ENCODE data around the gene CDO1. TPM values are rescaled to one million over a fixed set of nuclear protein-coding genes. Genes with fewer than 3 reads are reported as not detected.
A peak's percentile ranks its signal among the peaks of the same experiment; 100 is the strongest.

The CDO1 gene
- total RNA-seq, 2 donors from 2014 or later: 0.42 to 0.50 TPM

DNA sequence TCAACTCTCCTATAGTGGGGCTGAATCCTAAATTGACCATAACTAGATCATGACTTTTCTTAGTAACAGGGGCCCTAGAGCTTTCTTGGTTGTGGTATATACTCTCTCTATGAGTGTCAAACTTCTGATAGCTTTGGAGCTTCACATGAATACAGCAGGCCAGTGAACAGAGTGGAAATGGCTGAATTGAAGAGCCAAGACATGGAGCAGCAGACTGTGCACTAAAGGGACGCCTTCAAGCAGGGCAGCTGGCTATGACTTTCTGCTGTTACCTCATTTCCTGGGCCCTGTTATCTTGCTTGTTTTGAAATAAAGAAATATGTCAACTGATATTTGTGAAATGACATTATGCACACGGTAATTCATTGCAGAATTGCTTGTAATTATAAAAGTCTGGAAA lies 16.4 kb downstream of the CDO1 start:
- no peak for DNase-seq
- H3K27ac Mint-ChIP-seq: no peak overlapping the region
- H3K36me3 Mint-ChIP-seq (ENCODE audit: insufficient read depth in 2 of 2): no peaks in the 10 kb centered on the region
- no peaks in the 10 kb centered on the region for H3K4me1 Mint-ChIP-seq (ENCODE audit: low read depth)
- H3K9me3 Mint-ChIP-seq: no peaks in the 10 kb centered on the region
- peaks cover 31% of the 10 kb centered on the region for H3K27me3 Mint-ChIP-seq (ENCODE audit: low read depth)
- no peak for ATAC-seq (replicated peaks in 1 of 2)
- H3K4me3 Mint-ChIP-seq: no peak overlapping the region

DNA sequence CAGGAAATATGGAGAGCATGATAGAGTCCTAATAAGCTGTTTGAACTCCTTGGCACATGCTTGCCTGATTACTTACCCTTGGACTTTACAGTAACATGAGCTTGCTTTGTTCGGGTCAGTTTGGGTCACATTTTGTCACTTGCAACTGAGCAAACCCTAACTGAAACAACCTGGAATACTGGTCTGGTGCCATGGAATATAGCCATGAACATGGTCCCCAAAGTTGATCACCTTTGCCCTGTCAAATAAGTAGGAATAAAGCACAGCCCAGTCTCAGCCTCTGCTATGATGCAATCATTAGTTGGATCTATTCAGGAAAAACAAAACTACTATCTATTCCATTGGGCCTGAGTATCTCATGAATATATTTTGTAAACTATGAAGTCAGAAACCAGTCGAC lies 18.2 kb downstream of the CDO1 start:
- no peak overlapping the region for H3K27ac Mint-ChIP-seq
- H3K36me3 Mint-ChIP-seq (ENCODE audit: insufficient read depth in 2 of 2): no peaks in the 10 kb centered on the region
- H3K27me3 Mint-ChIP-seq (ENCODE audit: low read depth): peaks cover 40% of the 10 kb centered on the region
- no peaks in the 10 kb centered on the region for H3K4me1 Mint-ChIP-seq (ENCODE audit: low read depth)
- H3K9me3 Mint-ChIP-seq: no peaks in the 10 kb centered on the region
- ATAC-seq (replicated peaks in 1 of 2): no peak
- no peak for DNase-seq
- no peak overlapping the region for H3K4me3 Mint-ChIP-seq

DNA sequence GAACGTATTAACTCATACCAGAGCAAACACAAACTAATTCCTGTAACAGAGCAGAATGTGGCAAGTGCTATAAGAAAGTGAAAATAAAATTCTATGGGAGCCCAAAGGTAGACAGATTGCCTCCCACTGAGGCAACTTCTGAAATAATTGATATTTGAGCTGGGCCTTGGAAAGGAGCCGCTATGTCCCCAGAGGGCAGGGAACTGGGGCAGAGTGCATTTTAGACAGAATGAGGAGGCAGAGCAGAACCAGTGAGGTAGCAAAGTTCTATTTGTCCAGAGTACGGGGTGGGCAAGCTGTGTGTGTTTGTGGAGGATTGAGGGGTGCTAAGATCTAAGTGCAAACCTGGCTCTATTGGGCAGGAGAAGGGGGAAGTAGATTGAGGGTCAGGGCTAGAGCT lies 19.8 kb downstream of the CDO1 start:
- Mint-ChIP-seq H3K27me3 (ENCODE audit: low read depth) (peaks cover 43% of the 10 kb centered on the region), H3K36me3 (ENCODE audit: insufficient read depth in 2 of 2) (no peaks in the 10 kb centered on the region), H3K9me3 (no peaks in the 10 kb centered on the region), H3K4me3 (no peak overlapping the region), H3K4me1 (ENCODE audit: low read depth) (no peaks in the 10 kb centered on the region), H3K27ac (no peak overlapping the region)
- no peak for ATAC-seq (replicated peaks in 1 of 2)
- no peak for DNase-seq

DNA sequence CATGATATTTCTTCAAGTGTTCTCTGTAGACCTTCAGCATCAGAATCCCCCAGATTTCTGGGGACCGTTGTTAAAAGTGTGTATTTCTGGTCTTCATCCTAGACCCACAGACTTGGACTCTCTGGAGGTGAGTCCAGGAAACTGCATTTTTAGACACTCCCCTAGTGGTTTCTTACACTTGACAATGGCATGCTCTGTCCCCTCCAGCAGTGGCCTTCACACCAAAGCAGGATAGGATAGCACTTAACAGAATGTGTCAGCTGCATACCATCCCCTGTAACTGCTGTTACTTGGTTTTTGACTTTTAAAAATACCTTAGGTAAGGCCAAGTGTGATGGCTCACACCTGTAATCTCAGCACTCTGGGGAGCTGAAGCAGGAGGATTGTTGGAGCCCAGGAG lies 20.8 kb downstream of the CDO1 start:
- Mint-ChIP-seq H3K27ac (no peak overlapping the region), H3K4me1 (ENCODE audit: low read depth) (no peaks in the 10 kb centered on the region), H3K9me3 (no peaks in the 10 kb centered on the region), H3K36me3 (ENCODE audit: insufficient read depth in 2 of 2) (no peaks in the 10 kb centered on the region), H3K4me3 (no peak overlapping the region), H3K27me3 (ENCODE audit: low read depth) (peaks cover 45% of the 10 kb centered on the region)
- DNase-seq (no peak), ATAC-seq (replicated peaks in 1 of 2) (no peak)

DNA sequence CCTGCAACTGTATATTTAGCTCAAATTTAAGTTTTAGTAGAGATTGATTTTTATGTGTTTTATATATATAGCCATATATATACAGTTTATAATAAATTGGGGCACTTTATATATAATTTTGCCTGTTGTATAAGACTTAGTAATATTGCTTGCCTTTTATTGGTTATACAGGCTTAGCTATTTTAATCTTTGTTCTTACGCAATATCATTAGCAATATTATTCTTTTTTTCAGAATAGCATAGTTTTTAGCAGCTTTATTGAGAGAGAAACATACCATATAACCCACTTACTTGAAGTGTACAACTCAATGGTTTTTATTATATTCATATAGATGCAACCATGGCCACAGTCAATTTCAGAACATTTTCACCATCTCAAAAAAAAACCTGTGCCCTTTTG lies 28.0 kb downstream of the CDO1 start:
- Mint-ChIP-seq H3K4me1 (ENCODE audit: low read depth) (no peaks in the 10 kb centered on the region), H3K36me3 (ENCODE audit: insufficient read depth in 2 of 2) (no peaks in the 10 kb centered on the region), H3K9me3 (peaks cover 3 to 4% of the 10 kb centered on the region in 2 donors), H3K4me3 (no peak overlapping the region), H3K27ac (no peak overlapping the region), H3K27me3 (ENCODE audit: low read depth) (peaks cover 72% of the 10 kb centered on the region)
- DNase-seq: no peak
- no peak for ATAC-seq (replicated peaks in 1 of 2)

DNA sequence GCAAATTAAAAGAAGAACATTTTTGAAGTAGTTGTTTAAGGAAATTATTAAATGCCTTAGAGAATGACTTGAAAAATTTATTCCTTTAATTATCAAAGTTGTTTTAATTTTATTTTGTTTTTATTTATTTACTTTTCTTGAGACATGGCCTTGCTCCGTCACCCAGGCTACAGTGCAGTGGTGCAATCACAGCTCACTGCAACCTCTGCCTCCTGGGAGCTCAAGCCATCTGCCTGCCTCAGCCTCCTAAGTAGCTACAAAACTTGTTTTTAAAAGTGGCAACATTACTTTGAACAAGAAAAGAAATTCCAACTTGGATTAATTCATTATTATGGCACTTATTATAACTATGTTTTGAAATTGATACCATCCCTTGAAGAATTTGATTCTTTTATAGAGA lies 29.0 kb downstream of the CDO1 start:
- ATAC-seq (replicated peaks in 1 of 2) (no peak), DNase-seq (no peak)
- peaks cover 3 to 4% of the 10 kb centered on the region in 2 donors for H3K9me3 Mint-ChIP-seq
- H3K4me1 Mint-ChIP-seq (ENCODE audit: low read depth): no peaks in the 10 kb centered on the region
- peaks cover 72% of the 10 kb centered on the region for H3K27me3 Mint-ChIP-seq (ENCODE audit: low read depth)
- H3K36me3 Mint-ChIP-seq (ENCODE audit: insufficient read depth in 2 of 2): no peaks in the 10 kb centered on the region
- H3K4me3 Mint-ChIP-seq: no peak overlapping the region
- no peak overlapping the region for H3K27ac Mint-ChIP-seq

DNA sequence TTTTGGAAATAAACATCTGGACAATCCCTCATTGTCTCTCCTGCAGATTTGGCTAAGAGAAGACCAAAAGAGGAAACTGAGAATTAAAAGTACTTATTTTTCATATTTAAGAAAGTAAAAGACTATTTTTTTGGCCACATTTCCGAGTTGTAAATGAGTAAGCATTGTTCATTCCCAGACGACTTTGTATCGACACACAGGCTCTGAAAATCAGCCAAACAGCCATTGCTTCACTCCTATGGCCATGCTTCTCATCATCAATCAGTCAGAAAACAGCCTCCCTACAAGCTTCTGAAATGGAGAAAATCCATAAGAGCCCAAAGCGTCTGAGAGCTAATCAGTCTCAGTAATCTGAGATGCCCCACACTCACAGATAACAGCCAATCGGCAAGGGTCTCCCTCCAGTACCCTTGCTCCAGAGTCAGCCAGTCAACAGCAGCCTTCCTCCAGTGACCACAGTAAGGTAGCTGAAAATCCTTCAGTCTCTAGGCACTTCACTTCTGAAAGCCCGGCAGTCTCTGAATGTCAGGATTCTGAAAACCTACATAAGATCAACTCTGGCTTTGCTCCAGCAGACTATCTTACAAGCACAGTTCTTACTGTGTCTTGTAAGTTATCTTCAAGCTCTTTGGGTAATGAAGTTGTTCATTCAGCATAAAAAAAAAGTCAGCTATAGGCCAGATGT lies 30.9 kb downstream of the CDO1 start:
- no peak for DNase-seq
- H3K27me3 Mint-ChIP-seq (ENCODE audit: low read depth): peaks cover 71% of the 10 kb centered on the region
- H3K27ac Mint-ChIP-seq: no peak overlapping the region
- no peaks in the 10 kb centered on the region for H3K4me1 Mint-ChIP-seq (ENCODE audit: low read depth)
- peaks cover 3% of the 10 kb centered on the region in 2 donors for H3K9me3 Mint-ChIP-seq
- H3K36me3 Mint-ChIP-seq (ENCODE audit: insufficient read depth in 2 of 2): no peaks in the 10 kb centered on the region
- ATAC-seq (replicated peaks in 1 of 2): no peak
- H3K4me3 Mint-ChIP-seq: no peak overlapping the region

DNA sequence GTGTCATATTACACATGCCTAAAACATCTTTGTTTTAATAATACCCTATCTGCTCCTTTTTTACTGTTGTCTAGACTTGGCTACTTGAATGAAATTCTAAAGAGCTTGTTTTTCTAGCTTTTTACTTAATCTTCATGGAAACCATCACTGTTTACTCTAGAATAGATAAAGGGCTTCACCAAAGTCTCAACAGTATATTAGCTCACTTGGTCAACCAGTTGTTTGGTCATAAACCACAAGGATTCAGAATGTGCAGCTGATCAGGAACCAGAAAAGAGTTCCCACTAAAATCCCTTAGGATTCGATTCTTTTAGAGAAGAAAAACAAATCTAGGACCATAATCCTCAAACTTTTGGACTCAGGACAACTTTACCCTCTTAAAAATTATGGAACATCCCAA lies 38.0 kb downstream of the CDO1 start:
- Mint-ChIP-seq H3K27me3 (ENCODE audit: low read depth) (peaks cover 56% of the 10 kb centered on the region), H3K4me3 (no peak overlapping the region), H3K36me3 (ENCODE audit: insufficient read depth in 2 of 2) (no peaks in the 10 kb centered on the region), H3K9me3 (no peaks in the 10 kb centered on the region), H3K4me1 (ENCODE audit: low read depth) (no peaks in the 10 kb centered on the region), H3K27ac (no peak overlapping the region)
- ATAC-seq (replicated peaks in 1 of 2) (no peak), DNase-seq (no peak)

DNA sequence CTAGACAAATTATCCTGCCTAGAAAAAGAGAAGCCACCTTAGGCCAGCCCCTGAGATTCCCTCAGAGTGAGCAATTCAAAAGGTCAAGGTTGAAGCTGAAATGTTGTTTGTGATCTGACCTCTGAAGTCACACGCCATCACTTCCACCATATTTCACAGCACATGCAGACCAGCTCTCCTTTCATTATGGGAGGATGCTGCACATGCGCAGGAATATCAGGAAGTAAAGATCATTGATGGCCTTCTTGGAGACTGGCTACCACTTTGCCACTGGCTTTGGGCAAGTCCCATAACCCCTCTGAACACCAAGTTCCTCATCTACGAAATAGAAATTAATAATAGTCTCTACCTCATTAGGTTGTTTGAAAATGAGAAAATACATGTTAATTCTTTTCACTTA lies 39.5 kb downstream of the CDO1 start:
- H3K4me1 Mint-ChIP-seq (ENCODE audit: low read depth): no peaks in the 10 kb centered on the region
- H3K27me3 Mint-ChIP-seq (ENCODE audit: low read depth): peaks cover 51% of the 10 kb centered on the region
- no peak overlapping the region for H3K4me3 Mint-ChIP-seq
- DNase-seq (no peak), ATAC-seq (replicated peaks in 1 of 2) (no peak)
- H3K27ac Mint-ChIP-seq: no peak overlapping the region
- H3K36me3 Mint-ChIP-seq (ENCODE audit: insufficient read depth in 2 of 2): no peaks in the 10 kb centered on the region
- no peaks in the 10 kb centered on the region for H3K9me3 Mint-ChIP-seq

DNA sequence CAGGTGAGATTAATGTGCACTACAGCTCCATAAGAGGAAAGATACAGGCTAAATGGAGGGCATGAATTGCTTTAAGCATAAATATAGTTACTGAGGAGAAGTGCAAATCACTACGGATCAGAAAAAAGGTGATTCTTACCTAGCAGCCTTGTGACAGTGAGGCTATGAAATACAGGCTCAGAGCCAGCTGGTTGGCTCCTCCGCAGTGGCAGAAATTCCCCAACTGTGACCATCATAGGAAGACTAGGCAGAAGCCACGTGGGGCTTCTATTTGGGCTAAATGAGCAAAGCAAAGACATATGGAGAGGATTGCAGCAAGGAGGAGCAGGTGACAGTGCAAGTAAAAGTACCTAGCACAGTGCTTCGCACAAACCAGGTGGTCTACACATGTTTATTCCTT lies 40.5 kb downstream of the CDO1 start:
- Mint-ChIP-seq H3K27me3 (ENCODE audit: low read depth) (peaks cover 44% of the 10 kb centered on the region), H3K4me3 (no peak overlapping the region), H3K9me3 (no peaks in the 10 kb centered on the region), H3K36me3 (ENCODE audit: insufficient read depth in 2 of 2) (no peaks in the 10 kb centered on the region), H3K27ac (no peak overlapping the region), H3K4me1 (ENCODE audit: low read depth) (no peaks in the 10 kb centered on the region)
- no peak for DNase-seq
- ATAC-seq (replicated peaks in 1 of 2): no peak

DNA sequence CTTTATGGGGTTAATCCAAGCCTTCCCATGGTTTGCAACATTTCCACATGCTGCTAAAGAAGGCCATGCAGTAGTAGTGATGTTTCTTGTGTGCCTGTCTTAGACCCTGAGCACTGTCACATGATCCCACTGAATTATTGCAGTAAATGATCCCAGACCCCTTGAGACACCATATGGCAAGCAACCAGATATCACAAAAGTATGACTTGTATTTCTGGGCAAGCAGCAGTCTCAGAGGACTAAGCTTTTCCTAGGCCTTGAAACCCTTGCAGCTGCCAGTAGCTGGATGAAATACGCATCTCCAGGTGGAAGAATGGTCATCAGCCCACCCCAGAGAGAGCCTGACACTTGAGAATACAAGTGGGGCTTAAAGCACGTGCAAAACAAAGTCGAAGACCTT lies 41.8 kb downstream of the CDO1 start:
- Mint-ChIP-seq H3K4me1 (ENCODE audit: low read depth) (no peaks in the 10 kb centered on the region), H3K4me3 (no peak overlapping the region), H3K9me3 (no peaks in the 10 kb centered on the region), H3K36me3 (ENCODE audit: insufficient read depth in 2 of 2) (no peaks in the 10 kb centered on the region), H3K27ac (no peak overlapping the region), H3K27me3 (ENCODE audit: low read depth) (peaks cover 32% of the 10 kb centered on the region)
- no peak for DNase-seq
- ATAC-seq (replicated peaks in 1 of 2): no peak

DNA sequence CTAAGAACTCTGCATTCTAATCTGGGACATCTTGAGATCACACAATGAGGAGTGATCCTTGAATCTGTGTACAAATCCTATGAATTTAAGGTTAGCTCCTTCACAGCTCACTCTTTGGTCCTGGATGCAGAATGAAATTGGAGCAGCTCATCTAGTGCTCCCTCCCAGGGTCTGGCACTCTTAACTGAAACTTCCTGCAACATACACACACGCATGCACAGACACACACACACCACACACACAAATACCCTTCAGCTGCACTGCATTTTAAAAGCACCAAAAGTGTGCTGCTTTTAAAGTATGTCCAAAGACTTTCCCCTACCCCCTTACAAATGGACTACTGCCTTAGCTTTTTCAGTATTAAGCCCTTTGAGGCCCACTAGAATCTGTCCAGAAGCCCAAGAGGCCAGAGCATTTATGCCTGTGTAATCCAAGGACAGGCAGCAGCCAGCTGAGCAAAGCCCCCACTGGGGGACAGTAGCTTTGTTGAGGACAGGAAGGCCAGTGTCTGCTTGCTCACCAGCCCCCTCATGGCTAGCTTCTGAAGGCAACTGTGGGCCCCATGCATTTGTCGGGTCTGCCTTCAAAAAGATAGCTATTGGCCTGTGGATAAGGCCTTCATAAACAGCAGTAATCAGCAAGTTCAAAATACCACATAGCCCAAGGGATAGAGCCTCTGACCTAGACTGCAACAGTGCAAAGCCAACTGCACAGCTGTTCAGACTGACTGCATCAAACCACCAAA lies 43.6 kb downstream of the CDO1 start:
- no peak for ATAC-seq (replicated peaks in 1 of 2)
- H3K36me3 Mint-ChIP-seq (ENCODE audit: insufficient read depth in 2 of 2): no peaks in the 10 kb centered on the region
- H3K4me1 Mint-ChIP-seq (ENCODE audit: low read depth): no peaks in the 10 kb centered on the region
- H3K27ac Mint-ChIP-seq: no peak overlapping the region
- H3K27me3 Mint-ChIP-seq (ENCODE audit: low read depth): peaks cover 27% of the 10 kb centered on the region
- H3K9me3 Mint-ChIP-seq: no peaks in the 10 kb centered on the region
- no peak for DNase-seq
- no peak overlapping the region for H3K4me3 Mint-ChIP-seq

DNA sequence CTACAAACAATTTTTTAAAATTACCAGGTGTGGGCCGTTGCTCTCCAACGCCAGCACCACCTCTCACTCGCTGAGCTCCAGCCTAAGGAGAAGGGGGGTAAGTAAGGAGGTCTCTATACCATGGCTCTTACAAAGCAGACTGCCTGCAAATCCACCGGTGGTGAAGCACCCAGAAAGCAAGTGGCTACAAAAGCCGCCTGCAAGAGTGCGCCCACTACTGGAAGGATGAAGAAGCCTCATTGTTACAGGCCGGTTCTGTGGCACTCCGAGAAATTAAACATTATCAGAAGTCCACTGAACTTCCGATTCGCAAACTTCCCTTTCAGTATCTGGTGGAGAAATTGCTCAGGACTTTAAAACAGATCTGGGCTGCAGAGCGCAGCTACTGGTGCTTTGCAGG lies 46.0 kb downstream of the CDO1 start:
- H3K27ac Mint-ChIP-seq: no peak overlapping the region
- DNase-seq: peak; percentile 4 to 9

DNA sequence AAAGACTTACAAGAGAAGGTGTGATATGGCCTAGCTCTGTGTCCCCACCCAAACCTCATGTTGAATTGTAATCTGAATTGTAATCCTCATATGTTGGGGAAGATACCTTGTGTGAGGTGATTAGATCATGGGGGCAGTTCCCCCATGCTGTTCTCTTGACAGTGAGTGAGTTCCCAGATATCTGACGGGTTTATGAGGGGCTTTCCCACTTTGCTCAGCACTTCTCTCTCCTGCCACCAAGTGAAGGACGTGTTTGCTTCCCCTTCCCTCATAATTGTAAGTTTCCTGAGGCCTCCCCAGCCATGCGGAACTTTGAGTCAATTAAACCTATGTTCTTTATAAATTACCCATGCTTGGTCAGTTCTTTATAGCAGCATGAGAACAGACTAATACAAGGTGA lies 49.0 kb downstream of the CDO1 start:
- H3K4me3 Mint-ChIP-seq: no peak overlapping the region
- H3K9me3 Mint-ChIP-seq: peaks cover 0 to 6% of the 10 kb centered on the region in 2 donors
- H3K36me3 Mint-ChIP-seq (ENCODE audit: insufficient read depth in 2 of 2): peaks cover 3% of the 10 kb centered on the region in 2 donors
- no peak overlapping the region for H3K27ac Mint-ChIP-seq
- DNase-seq (no peak), ATAC-seq (replicated peaks in 1 of 2) (no peak)
- H3K4me1 Mint-ChIP-seq (ENCODE audit: low read depth): peaks cover 7% of the 10 kb centered on the region
- H3K27me3 Mint-ChIP-seq (ENCODE audit: low read depth): peaks cover 31% of the 10 kb centered on the region

More for the DNA sequence above, 46.0 kb downstream of the CDO1 start:
- Mint-ChIP-seq H3K27me3 (ENCODE audit: low read depth) (peaks cover 8% of the 10 kb centered on the region), H3K36me3 (ENCODE audit: insufficient read depth in 2 of 2) (no peaks in the 10 kb centered on the region), H3K4me3 (no peak overlapping the region), H3K9me3 (no peaks in the 10 kb centered on the region), H3K4me1 (ENCODE audit: low read depth) (peaks cover 7% of the 10 kb centered on the region)
- no peak for ATAC-seq (replicated peaks in 1 of 2)
